ENCODE results near the gene SLC24A5.

SLC24A5 gene

DNA sequence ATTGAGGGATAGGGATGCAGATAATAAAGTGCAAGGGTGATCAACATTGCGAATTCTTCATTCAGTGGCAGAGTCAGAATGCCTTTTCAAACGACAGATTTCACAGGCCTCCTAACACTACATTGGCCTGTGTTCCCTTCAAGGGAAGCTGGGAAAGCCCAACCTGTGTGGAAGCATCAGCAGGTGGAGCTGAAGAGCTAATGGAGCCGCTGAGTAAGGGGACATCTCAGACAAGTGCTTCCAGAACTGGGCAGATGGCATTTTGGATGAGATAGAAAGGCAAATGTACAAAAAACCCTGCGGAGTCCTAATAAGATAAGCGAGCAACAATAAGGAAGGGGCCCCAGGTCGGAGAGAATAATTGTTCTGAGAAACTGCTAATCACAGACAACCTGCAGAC, 8.5 kb upstream of the SLC24A5 start:
- DNase-seq (ENCODE audit: low spot score), result peak; percentile 51

DNA sequence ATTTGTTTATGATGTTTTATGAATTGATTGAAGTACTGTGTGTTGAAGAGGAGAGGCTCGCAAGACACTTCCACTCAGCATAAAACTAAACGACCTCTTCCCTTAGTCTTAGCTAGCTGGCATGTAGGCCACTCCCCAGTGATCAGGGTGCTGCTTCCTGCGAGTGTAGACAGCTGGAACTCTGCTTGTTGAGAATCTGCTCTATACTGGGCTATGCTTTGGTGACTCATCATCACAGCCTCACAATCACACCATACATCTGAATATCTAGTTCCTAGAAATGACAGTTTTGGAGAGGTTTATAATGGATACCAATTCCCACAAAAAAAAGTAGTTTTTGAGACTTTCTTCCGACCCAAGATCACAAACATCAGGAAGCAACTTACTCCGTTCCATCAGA, 1.5 kb upstream of the SLC24A5 start:
- no peak for DNase-seq (ENCODE audit: low spot score)

DNA sequence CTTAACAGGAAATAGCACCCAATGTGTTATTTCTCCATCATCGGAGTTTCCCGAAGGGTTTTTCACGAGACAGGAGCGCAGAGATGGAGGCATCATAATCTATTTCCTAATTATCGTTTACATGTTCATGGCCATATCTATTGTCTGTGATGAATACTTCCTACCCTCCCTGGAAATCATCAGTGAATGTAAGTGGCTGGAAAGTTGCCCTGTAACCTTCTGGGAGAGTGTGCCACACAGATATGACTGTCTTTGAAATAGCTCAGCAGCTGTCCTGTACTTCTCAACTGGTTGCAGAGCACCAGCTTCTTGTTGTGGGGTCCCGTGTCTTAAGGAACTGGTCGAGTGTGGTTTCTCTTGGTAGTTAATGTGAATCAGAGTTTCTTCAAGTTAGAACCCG, 1.1 kb downstream of the SLC24A5 start:
- DNase-seq (ENCODE audit: low spot score), result no peak

DNA sequence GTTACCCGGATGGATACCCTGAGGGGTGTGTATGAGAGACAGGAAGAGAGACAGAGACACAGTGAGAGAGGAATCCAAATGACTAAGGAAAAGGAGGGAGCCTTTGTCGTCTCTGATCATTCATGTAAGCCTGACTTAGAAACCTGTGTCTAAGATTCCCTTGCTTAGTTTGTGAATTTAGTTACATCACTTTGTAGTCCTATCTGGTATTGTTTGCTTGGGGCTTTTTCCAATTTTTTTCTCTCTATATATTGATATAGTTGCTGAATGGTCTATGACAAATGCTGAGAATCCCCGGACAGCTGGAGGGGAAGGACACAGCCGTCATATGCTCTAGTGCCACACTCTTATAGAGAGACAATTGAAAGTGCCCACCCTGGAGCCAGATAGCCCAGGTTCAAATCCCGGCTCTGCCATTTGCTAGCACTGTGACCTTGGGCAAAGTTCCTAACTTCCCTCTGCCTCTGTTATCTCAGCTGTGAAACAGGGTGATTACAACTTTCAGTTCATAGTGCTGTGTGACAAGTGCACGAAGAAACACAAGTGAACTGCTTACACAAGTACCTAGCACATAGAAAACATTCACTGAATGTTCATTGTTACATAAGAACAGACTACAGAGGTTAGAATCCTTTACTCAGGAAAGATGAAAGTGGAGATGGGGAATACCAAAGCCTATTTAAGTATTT, 6.0 kb downstream of the SLC24A5 start:
- no peak for DNase-seq (ENCODE audit: low spot score)

DNA sequence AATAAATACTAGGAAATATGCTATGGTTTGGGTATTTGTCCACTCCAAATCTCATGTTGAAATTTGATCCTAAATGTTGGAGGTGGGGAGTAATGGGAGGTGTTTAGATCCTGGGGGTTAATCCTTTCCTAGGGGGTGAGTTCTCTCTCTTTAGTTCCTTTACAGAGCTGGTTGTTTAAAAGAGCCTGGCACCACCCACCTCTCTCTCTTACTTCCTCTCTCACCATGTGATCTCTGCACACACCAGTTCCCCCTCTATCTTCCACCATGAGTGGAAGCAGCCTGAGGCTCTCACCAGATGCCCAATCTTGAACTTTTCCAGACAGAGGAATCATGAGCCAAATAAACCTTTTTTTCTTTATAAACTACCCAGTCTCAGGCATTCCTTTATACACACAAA, 10.5 kb downstream of the SLC24A5 start:
- no peak for DNase-seq (ENCODE audit: low spot score)

DNA sequence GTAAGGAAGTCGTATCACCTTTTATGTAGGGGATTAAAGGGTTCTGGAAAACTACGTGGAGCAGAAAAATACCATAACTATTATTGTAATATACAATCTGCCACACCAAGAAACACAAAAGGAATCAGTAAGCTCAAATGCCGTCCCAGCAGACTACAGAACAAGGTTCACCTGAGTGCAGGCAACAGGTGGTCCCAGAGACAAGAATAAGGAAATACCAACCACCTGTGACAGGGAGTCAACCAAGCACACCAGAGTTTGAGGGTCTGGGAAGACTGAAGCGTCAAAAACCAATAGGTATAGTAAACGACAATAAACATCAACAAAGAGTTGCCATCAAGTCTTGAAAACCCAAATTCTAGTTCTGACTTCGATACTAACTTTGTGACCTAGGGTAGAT, 12.1 kb downstream of the SLC24A5 start:
- no peak for DNase-seq (ENCODE audit: low spot score)

DNA sequence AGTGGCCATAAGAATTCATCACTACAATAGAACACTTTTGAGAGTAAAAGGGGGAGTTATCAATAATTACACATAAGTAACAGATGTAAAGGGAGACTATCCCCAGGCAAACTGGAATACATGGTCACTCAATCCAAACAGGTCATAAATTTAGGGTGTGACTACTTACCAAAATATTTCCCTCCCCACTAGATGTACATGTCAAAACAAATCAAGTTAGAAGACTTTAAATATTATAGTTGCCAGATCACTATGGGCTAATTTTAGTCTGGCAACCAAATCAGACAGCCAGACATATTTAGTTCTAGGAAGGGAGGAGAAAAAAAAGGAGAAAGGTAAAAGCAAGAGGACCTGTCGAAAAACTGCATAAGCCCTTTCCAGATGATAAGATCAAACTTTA, 23.1 kb downstream of the SLC24A5 start:
- no peak for DNase-seq (ENCODE audit: low spot score)

DNA sequence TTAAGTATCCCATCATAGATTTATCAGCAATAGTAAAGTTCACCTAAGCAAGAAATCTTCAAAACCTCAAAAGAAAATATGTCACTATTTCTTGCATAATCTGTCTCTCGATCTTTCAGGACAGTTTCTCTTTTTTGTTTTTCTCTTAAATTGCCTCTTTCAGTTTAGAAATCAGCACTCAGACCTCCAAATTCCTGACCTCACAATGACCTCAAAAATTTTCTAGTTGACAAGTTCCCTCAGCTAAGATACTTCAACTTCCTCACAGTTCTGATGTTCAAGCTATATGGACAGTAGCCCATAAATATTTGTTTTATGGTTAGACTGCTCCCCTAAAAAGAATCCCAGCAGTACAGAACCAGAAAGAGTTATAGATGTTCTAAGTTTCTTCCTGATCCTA, 24.1 kb downstream of the SLC24A5 start:
- no peak for DNase-seq (ENCODE audit: low spot score)

DNA sequence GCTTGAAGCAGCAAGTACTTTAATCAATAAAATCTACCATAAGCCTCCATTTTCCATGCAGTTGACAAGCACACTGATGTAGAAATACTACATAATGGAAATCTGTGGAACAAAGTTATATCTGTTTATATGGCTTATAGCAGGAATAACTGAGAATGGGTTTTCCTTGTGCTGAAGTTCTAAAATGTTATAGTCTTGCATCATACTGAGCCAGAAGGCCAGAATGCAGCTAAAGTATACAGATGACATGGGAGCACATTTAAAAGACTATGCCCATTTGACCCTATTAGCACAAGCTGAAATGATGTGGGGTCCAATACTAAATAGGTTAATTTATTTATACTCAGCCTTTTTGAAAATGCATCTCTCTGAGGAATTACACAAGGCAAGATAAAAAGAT, 25.1 kb downstream of the SLC24A5 start:
- DNase-seq (ENCODE audit: low spot score), result no peak

DNA sequence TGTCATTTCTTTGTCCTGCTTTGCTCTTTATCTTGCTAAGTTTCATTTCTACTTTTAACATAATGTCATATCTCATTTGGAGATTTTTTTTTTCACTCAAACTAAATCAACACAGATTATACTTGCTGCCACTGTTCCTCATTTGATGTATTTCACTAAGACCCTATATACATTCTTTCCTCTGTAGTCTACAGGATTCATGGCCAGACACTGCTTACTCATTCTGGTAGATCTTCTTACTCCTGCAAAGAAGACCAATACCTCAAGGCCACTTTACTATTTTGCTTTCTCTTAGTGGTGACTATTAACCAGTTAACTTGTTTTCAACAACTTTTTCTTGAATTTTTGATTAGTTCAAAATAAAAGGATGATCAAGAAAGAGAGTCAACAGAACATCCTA, 26.6 kb downstream of the SLC24A5 start:
- DNase-seq (ENCODE audit: low spot score), result no peak

DNA sequence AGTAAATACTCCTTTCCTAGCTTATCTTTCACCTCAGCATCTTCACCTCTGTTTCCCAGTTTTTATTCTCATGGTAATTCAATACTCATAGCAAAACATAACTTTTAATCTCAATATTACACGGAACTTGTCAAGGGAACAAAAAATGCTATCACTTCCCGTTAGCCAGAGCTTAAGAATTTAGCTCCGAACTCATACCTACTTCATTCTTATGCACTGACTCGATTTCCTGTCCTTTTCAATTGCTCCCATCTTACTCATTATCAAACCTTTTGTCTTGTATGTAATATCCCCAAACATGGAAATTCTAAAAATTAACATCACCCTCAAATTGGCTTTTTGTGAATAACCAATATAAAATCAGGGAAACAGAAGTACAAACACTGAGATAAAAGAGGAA, 29.1 kb downstream of the SLC24A5 start:
- DNase-seq (ENCODE audit: low spot score), result no peak

DNA sequence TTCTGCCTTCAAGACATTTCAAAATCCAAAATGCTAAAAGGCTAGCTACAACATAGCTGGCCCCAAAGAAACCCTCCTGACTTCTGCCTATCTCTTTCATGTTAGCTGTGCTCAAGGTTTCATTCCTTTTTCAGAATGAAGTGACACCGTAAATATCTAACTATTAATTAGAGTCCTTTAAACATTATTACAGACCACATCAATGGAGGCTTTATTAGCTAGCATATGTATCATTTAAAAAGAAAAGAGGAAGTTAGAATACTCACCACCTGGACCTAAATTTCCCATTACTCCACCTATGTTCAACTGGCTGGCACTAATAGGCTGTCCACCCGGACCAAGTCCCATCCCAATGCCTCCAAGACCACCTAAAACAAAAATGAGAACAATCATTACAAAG, 32.7 kb downstream of the SLC24A5 start:
- no peak for DNase-seq (ENCODE audit: low spot score)

DNA sequence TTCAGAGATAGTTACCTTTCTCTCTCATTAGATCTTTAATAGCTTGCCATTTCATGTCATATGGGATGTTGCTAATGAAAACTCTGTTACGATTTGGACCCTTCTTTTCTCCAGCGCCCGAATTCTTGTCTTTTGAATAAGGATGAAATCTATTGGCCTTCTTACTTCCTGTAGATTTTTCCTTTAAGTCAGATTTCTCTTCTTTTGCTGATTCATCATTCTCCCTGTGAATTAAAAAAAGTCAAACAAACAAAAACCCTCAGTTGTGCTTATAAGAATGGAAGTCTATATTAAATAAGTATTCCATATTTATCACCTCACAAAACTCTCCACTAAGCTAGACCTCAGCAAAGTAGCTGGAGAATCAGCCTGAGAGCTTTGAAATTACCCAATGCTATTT, 47.8 kb downstream of the SLC24A5 start:
- DNase-seq (ENCODE audit: low spot score), result no peak

DNA sequence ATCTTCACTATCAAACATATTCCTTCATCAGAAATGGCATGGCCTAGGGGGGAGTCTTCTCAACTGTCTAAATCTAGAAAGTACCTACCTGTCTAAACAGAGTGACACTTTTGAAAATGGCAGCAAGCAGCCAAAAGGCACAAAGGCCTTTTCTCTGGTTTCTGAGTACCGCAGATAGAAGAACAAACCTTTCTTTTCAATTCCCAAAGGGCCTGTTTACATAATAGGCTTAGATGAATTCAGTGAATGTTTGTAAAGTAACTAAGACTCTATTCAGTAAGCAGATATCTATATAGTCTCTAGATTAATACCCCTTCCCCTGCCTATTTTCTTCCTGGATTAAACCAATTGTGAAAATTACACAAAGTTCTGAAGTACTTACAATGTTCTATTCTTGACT, 50.2 kb downstream of the SLC24A5 start:
- no peak for DNase-seq (ENCODE audit: low spot score)

DNA sequence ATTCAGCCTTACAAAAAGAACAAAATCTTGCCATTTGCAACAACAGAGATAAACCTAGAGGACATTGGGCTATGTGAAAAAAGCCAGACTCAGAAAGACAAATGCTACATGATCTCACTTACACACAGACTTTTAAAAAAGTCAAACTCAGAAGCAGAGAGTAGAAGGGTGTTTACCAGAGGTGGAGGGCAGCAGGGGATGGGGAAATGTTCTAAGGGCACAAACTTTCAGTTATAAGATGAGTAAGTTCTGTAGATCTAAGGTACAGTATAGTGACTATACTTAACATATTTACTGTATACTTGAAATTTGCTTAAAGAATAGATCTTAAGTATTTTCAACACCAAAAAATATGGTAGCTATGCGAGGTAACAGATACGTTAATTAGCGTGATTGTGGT, 54.3 kb downstream of the SLC24A5 start:
- DNase-seq (ENCODE audit: low spot score), result no peak

DNA sequence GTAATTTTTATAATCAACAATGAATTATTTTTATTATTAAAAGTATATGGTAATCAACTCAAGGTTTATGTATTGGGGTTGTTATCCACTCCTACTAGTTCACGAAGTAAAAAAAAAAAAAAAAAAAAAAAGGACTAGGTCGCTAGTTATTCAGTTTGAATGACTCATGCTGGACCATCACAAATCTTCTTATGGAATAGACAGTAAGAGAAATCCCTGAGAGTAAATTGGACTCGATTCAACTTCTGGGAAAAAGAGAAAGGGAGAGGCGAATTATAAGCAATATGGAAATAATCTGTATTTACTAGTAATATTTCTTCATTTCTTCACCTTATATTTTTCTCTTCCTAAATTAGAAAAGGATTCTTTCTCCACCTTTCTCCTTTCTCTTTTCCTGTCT, 55.3 kb downstream of the SLC24A5 start:
- no peak for DNase-seq (ENCODE audit: low spot score)

DNA sequence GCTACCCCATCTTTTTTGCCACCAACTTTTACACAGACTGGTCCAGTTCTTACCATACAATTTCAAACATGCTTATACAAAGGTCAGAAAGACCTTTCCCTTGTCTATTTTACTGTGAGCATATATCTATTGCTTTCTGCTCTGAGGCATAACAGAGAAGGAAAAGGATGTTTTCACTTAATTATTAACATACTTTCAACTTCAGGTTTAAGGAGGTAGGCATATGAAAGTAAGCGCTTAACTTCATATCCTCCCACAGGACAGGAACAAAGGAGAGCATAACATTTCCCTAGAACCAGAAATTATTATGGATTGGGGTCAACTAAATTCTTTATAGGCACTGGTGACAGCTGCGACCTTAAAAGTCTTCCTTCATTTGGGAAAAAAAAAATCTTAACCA, 56.2 kb downstream of the SLC24A5 start:
- no peak for DNase-seq (ENCODE audit: low spot score)

DNA sequence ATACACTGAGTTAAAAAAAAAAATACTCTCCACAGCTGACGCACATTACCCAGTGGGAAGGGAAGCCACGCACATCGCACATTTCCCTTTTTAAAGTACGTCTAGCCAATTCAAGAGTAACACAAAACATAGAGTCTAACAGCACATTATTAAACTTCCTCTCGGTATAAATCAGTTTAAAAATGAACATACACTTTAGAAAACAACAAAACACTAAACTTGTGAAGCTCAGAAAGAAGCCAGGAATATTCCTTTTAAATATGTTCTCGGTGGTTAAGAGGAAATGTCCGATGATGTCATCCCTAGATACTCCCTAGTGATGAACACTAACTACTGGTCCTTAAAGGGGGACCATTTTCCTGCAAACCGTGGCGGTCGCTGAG, 56.6 kb downstream of the SLC24A5 start:
- no peak for DNase-seq (ENCODE audit: low spot score)

DNA sequence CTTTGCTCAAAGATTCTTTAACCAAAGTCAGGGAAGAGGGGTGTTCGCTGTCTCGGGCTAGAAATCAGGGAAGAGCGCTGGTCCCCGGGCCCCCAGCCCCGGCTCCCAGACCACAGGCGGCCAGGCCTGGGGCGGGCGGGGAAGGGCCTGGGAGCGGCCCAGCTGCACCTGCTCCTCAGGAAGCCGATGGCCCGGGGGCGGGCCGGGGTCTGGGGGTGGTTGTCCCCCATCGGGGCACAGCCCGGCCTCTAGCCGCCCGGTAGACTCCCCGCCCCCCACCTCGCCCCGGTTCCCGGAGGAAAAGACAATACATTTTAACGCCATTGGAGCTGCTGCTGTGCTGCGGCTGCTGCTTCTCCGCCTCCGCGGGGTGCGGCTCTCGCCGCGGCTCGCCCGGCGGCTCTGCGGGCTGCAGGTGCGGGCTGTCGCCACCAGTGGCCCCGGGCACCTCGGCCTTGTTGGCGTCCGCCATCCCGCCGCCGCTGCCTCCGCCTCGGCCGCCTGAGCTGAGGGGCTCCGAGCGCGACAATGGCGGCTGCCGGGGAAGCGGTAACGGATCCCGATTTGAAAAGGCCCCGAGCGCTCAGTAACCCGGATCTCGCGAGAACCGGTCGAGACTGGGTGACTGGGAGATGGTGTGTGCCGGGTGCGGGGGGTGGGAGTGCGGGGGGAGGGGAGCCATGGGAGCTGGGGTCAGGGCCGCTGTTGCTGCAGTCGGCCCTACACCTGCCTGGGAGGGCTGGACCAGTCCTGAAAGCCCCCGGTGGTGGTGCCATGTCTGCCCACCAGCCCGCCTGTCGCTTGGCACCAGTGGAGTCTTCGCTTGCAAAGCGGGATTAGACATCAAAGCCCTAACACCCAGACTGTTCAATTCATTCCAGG, 57.2 kb downstream of the SLC24A5 start, which contains the start of gene MYEF2:
Gene MYEF2, minus strand, starts transcription at position 530 of the 882 bp plus-strand sequence. Its CDS starts 58 bp downstream, at position 472.
- DNase-seq (ENCODE audit: low spot score), result peak; percentile 88

DNA sequence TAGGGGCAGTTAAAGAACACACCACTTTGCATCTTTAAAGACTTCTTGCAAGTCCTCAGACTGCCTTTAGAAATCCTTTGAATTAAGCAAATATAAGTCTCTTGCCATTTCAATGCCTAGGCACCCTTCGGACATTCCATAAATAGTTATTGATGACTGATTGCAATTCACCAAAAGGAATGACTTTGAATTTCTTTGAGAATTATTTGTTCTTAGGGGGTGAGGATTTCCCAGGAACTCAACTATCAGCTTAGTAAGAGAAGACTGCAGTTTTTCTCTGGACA, 57.8 kb downstream of the SLC24A5 start:
- DNase-seq (ENCODE audit: low spot score), result no peak

DNA sequence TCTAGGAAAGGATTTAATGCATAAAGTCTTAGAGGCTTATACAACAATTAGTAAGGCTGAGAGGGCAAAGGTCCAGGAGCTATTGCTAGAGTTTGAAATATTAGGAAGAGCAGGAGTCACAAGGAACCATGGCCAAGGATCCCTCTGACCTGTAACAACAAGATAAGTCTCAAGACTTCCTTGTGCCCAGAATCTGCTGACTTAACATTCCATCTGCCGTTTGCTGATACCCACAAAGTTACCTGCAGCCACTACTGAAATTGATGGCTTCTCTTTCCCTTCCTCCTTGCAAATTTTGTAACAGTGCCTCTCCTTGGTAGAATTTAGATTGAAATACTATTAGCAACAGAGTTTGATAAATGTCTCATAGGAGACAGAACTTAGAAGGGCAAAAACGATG, 62.0 kb downstream of the SLC24A5 start:
- DNase-seq (ENCODE audit: low spot score), result no peak

DNA sequence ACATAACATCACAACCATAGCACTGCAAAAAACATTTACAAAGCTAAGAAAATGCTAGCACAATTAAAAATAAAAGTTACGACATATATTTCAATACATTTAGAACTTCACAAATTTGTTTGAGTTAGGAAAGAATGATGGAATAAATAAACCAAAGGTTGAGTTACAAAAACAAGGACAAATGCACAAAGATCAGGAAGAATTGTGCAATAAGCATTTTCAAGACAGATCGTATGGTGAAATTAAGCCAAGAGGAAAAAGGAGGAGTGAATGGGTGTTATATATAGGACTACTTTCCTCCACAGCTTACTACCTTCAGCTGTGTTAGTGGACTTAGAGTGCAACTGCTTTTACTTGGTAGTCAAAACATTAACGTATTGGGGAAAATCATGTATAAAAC, 64.7 kb downstream of the SLC24A5 start:
- no peak for DNase-seq (ENCODE audit: low spot score)

DNA sequence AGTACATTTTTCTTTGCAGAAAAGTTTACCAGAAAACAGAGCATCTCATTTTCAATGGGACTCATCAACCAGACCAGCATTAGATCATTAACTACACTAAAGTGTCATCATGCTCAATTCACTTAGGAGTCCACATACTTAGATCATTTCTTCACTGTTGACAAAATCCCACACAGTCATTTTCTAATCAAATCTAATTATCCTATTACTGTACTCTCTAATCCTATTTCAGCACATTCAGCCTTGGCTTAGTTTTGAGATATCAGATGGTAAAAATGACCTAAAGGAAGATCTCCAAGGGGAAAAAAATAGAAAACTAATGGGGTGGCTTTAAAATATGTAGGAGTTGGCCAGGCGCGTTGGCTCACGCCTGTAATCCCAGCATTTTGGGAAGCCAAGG, 65.5 kb downstream of the SLC24A5 start:
- DNase-seq (ENCODE audit: low spot score), result no peak

Measured in iPS-NIHi11 (cell line).